Ovary (tissue), 3 donors: ENCODE measurements around the gene DGUOK.

ENCODE experiments used
- CTCF ChIP-seq, 3 donors: fragments of 450-650 bp in 2 of 3; fragments of 200-600 bp in 1 of 3; IDR thresholded peaks; one replicate each; pipeline versions ENCODE4 v1.5.1 to v1.8.0; 2016 to 2022; ENCODE audit warnings: antibody characterized with exemption in 3 of 3, mild to moderate bottlenecking in 1 of 3
- EP300 ChIP-seq: sonication (generic); formaldehyde crosslinking; IDR thresholded peaks from one replicate; pipeline ENCODE4 v1.6.1; 2017; ENCODE audit warnings: antibody characterized with exemption
- donor health status: DM: no; HTN: no; CAD: no.

GRCh38 chr2:73989972-73990371, 63.3 kb downstream of the DGUOK start:
- no peak for TF ChIP-seq CTCF (IDR thresholded peaks at IDR 0.05)
- TF ChIP-seq EP300, result no peak
